Gastroesophageal sphincter (tissue), 4 donors: ENCODE measurements around the gene GRAMD2B. TPM values are rescaled to one million over a fixed set of nuclear protein-coding genes. Genes with fewer than 3 reads are reported as not detected.

Experiments
- ATAC-seq: fragments of 150-250 bp; one replicate; pipeline ENCODE4 v1.9.1; 2016; ENCODE audit warnings: mild to moderate bottlenecking, moderate library complexity
- H3K27ac ChIP-seq, 4 donors: fragments of 200-600 bp; sonication (generic) in 3 of 4; 1 replicate in 3 of 4; 2 replicates in 1 of 4; pipeline ENCODE4 v1.5.1; 2016 to 2019
- H3K27me3 ChIP-seq: fragments of 200-600 bp; sonication (generic); one replicate; pipeline ENCODE4 v1.5.1; 2019
- H3K36me3 ChIP-seq, 2 donors: fragments of 200-600 bp; sonication (generic); one replicate each; pipeline ENCODE4 v1.5.1; 2019; ENCODE audit warnings: control low read depth in 1 of 2
- H3K4me1 ChIP-seq, 3 donors: fragments of 200-600 bp; sonication (generic); 1 replicate in 2 of 3; 2 replicates in 1 of 3; pipeline ENCODE4 v1.5.1; 2016 to 2019; ENCODE audit warnings: control low read depth in 2 of 3
- H3K4me3 ChIP-seq, 2 donors: fragments of 200-600 bp; sonication (generic); one replicate each; pipeline ENCODE4 v1.5.1; 2019; ENCODE audit warnings: mild to moderate bottlenecking in 1 of 2, moderate library complexity in 1 of 2
- H3K9me3 ChIP-seq, 3 donors: fragments of 200-600 bp; sonication (generic); one replicate each; pipeline ENCODE4 v1.5.1; 2017 to 2019; ENCODE audit warnings: control low read depth in 2 of 3
- EP300 ChIP-seq: sonication (generic); formaldehyde crosslinking; IDR thresholded peaks from one replicate; pipeline ENCODE4 v1.6.1; 2017; ENCODE audit warnings: antibody characterized with exemption, mild to moderate bottlenecking
- POLR2A ChIP-seq, 2 donors: fragments of 450-650 bp; IDR thresholded peaks; one replicate each; pipeline ENCODE4 v1.6.1; 2017; ENCODE audit warnings: antibody characterized with exemption in 2 of 2, mild to moderate bottlenecking in 2 of 2, moderate library complexity in 1 of 2
- POLR2AphosphoS5 ChIP-seq: sonication (generic); formaldehyde crosslinking; IDR thresholded peaks from one replicate; pipeline ENCODE4 v1.6.1; 2017; ENCODE audit warnings: antibody characterized with exemption
- WGBS, 2 donors: methylation state at CpG; one replicate each; pipeline ENCODE4 v1.1.5; 2018; ENCODE audit warnings: low coverage in 1 of 2; 5-methylcytosine and 5-hydroxymethylcytosine counted together
- total RNA-seq, 4 donors: library from RNA; depleted of rRNA; stranded (reverse); fragments of >200 nt; gene quantifications; one replicate each; pipeline ENCODE4 v1.1.0, GENCODE V29; 2016
- TF ChIP-seq, protein P1 (sequence below), 4 experiments: fragments of 200-600 bp in 2 of 4; fragments of 450-650 bp in 2 of 4; sonication (generic) in 1 of 4; IDR thresholded peaks; one replicate each; pipeline ENCODE4 v1.5.1; 2017 to 2019; ENCODE audit warnings: antibody characterized with exemption in 4 of 4, mild to moderate bottlenecking in 2 of 4, moderate library complexity in 2 of 4

The GRAMD2B gene
- total RNA-seq, 4 donors from 2014 or later, result 47.7 to 66.0 (median 53.2) TPM

DNA sequence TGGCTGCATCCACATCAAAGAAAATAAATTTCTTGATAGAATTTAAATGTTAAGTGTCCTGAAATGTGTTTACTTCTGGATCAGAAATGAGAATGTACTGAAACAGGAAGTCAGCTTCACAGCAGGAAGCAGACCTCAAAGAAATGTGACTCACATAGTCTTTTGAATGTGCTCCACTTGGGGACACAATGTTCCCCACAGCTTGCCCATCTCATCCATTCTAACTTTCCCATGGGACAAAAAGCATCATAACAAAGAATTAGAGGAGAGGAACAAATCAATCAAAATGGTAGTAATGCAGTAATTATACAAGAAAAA lies 85.7 kb downstream of the GRAMD2B start:
- H3K9me3 ChIP-seq, result no peaks in the 10 kb centered on the region
- ATAC-seq, result peak; percentile 89

GRCh38 chr5:126509339-126509738 lies 86.1 kb downstream of the GRAMD2B start:
- Histone ChIP-seq H3K9me3 (no peaks in the 10 kb centered on the region), H3K4me1 (peaks cover 0 to 22% (median 6%) of the 10 kb centered on the region in 3 donors), H3K27ac (peak overlapping the region; percentile 47 to 79 (median 54)), H3K4me3 (no peak overlapping the region), H3K27me3 (no peaks in the 10 kb centered on the region), H3K36me3 (no peaks in the 10 kb centered on the region)
- WGBS, 2 donors, result 77 to 92% methylated on average over 5 of the region's 5 CpGs
- TF ChIP-seq, protein P1, sequence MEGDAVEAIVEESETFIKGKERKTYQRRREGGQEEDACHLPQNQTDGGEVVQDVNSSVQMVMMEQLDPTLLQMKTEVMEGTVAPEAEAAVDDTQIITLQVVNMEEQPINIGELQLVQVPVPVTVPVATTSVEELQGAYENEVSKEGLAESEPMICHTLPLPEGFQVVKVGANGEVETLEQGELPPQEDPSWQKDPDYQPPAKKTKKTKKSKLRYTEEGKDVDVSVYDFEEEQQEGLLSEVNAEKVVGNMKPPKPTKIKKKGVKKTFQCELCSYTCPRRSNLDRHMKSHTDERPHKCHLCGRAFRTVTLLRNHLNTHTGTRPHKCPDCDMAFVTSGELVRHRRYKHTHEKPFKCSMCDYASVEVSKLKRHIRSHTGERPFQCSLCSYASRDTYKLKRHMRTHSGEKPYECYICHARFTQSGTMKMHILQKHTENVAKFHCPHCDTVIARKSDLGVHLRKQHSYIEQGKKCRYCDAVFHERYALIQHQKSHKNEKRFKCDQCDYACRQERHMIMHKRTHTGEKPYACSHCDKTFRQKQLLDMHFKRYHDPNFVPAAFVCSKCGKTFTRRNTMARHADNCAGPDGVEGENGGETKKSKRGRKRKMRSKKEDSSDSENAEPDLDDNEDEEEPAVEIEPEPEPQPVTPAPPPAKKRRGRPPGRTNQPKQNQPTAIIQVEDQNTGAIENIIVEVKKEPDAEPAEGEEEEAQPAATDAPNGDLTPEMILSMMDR (IDR thresholded peaks at IDR 0.05), result no peak
- no peak for TF ChIP-seq POLR2AphosphoS5
- no peak for TF ChIP-seq EP300
- TF ChIP-seq POLR2A (IDR thresholded peaks at IDR 0.05), result no peak
- peak; percentile 57 for ATAC-seq

More for the DNA sequence above, 85.7 kb downstream of the GRAMD2B start:
- Histone ChIP-seq H3K27ac (peak overlapping the region; percentile 71 to 79 (median 74)), H3K27me3 (no peaks in the 10 kb centered on the region), H3K36me3 (no peaks in the 10 kb centered on the region), H3K4me1 (peaks cover 0 to 26% (median 10%) of the 10 kb centered on the region in 3 donors), H3K4me3 (peak overlapping the region in 1 of 2 donors; percentile 19)
- TF ChIP-seq POLR2AphosphoS5, result peak; percentile 93
- TF ChIP-seq, protein P1 (IDR thresholded peaks at IDR 0.05), result no peak

DNA sequence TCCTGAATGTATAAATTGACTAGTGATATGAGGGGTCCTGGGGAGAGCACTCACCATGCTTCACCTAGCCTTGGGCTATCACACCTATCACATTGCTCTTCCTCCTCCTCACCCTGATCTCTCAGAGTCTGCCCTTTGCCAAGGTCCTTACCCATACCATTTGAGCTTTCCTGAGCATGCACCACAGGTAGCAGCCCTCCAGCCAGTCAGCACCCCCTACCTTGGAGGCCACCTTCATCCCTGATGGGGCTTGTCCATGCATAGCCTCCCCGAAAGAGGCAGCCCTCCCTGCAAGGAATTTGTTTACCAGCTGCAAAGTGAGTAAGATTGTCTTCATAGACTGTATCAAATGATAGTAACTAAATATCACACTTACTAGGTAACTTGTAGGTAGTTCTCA lies 88.8 kb downstream of the GRAMD2B start:
- peaks cover 0 to 24% (median 6%) of the 10 kb centered on the region in 3 donors for H3K4me1 ChIP-seq
- no peak overlapping the region for H3K27ac ChIP-seq
- TF ChIP-seq POLR2A (IDR thresholded peaks at IDR 0.05) (no peak), POLR2AphosphoS5 (no peak), EP300 (no peak)
- TF ChIP-seq, protein P1 (IDR thresholded peaks at IDR 0.05), result no peak
- no peak for ATAC-seq
- WGBS, 2 donors, result 100% methylated on average over 1 of the region's 1 CpG; no CpG with 5 or more reads in 1 of the 2 donors
- H3K27me3 ChIP-seq, result no peaks in the 10 kb centered on the region
- H3K9me3 ChIP-seq, result no peaks in the 10 kb centered on the region
- H3K4me3 ChIP-seq, result no peak overlapping the region
- H3K36me3 ChIP-seq, result no peaks in the 10 kb centered on the region

DNA sequence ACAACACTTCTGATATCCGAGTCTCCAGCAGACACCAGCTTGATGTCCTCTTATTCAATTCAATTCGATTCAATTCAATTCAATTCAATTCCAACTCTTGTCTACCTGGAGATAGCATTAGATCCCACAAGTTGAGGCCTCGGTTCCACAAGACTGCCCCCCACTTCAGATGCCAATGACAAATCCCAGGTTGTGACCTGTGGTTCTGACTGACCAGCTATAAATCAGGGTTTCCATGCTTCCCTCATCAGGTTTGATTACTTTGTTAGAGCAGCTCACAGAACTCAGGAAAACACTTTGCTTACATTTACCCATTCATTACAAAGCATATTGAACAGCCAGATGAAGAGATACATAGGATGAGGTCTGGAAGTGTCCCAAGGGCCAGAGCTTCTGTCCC lies 89.2 kb downstream of the GRAMD2B start:
- no peaks in the 10 kb centered on the region for H3K9me3 ChIP-seq
- no peaks in the 10 kb centered on the region for H3K36me3 ChIP-seq
- no peaks in the 10 kb centered on the region for H3K27me3 ChIP-seq
- H3K27ac ChIP-seq, result peak overlapping the region in 2 of 4 donors; percentile 2 to 61
- H3K4me3 ChIP-seq, result no peak overlapping the region
- TF ChIP-seq, protein P1 (IDR thresholded peaks at IDR 0.05), result no peak
- no peak for TF ChIP-seq POLR2AphosphoS5
- TF ChIP-seq POLR2A (IDR thresholded peaks at IDR 0.05), result no peak
- TF ChIP-seq EP300, result no peak
- 89 to 95% methylated on average over 2 to 3 of the region's 3 CpGs for WGBS, 2 donors
- no peak for ATAC-seq
- H3K4me1 ChIP-seq, result peaks cover 0 to 24% (median 6%) of the 10 kb centered on the region in 3 donors

- Histone ChIP-seq H3K9me3 (no peaks in the 10 kb centered on the region), H3K27ac (peak overlapping the region in 3 of 4 donors; percentile 35 to 61 (median 37)), H3K4me3 (no peak overlapping the region), H3K27me3 (no peaks in the 10 kb centered on the region), H3K36me3 (no peaks in the 10 kb centered on the region), H3K4me1 (peaks cover 0 to 22% (median 6%) of the 10 kb centered on the region in 3 donors)
- 80 to 82% methylated on average over 1 of the region's 2 CpGs for WGBS, 2 donors
- TF ChIP-seq, protein P1 (IDR thresholded peaks at IDR 0.05), result no peak
- no peak for TF ChIP-seq POLR2A (IDR thresholded peaks at IDR 0.05)
- no peak for TF ChIP-seq POLR2AphosphoS5
- TF ChIP-seq EP300, result no peak
- ATAC-seq, result no peak
Measured at GRCh38 chr5:126513302-126513701, 90.1 kb downstream of the GRAMD2B start.
